Activated CD4-positive, alpha-beta memory T cell treated with anti-CD3 and anti-CD28 coated beads for 36 hours (primary cell): Measurements from ENCODE around the gene SPATA45. TPM values are rescaled to one million over a fixed set of nuclear protein-coding genes. Genes with fewer than 3 reads are reported as not detected.

Experiments used
- CTCF ChIA-PET: fragments of 350-600 bp; sonication (Branson Sonifier 250); formaldehyde crosslinking; loops from one replicate; lab custom pipeline; 2021; ENCODE audit warnings: antibody characterized with exemption, inconsistent platforms; lab: Charles Lee
- POLR2A ChIA-PET: fragments of 350-600 bp; sonication (Branson Sonifier 250); formaldehyde crosslinking; loops from one replicate; lab custom pipeline; 2021; ENCODE audit warnings: antibody characterized with exemption; lab: Charles Lee
- DNase-seq: peaks from one replicate; pipeline ENCODE4 v3.0.0-alpha.2; 2020
- H3K27ac Mint-ChIP-seq: one replicate; pipeline ENCODE4 v1.8.0; 2021; ENCODE audit warnings: mixed read lengths
- H3K27me3 Mint-ChIP-seq: one replicate; pipeline ENCODE4 v1.8.0; 2021; ENCODE audit warnings: mixed read lengths
- H3K36me3 Mint-ChIP-seq: one replicate; pipeline ENCODE4 v1.8.0; 2021; ENCODE audit warnings: mixed read lengths
- H3K4me1 Mint-ChIP-seq: one replicate; pipeline ENCODE4 v1.8.0; 2021; ENCODE audit warnings: low read depth, mixed read lengths
- H3K4me3 Mint-ChIP-seq: one replicate; pipeline ENCODE4 v1.8.0; 2021; ENCODE audit warnings: mild to moderate bottlenecking, mixed read lengths
- H3K9me3 Mint-ChIP-seq: one replicate; pipeline ENCODE4 v1.8.0; 2021; ENCODE audit warnings: mixed read lengths
- intact Hi-C: fragments of 100-400 bp; cut with micrococcal nuclease; formaldehyde crosslinking; loops from one replicate; pipeline ENCODE4 v1.15.1; 2023
- total RNA-seq, 2 experiments: library from RNA; stranded (reverse); gene quantifications; one replicate each; pipeline ENCODE4 v1.2.3, GENCODE V29; 2021

SPATA45 gene
- total RNA-seq, 2 experiments from 2014 or later: 0.51 TPM; not detected in 1

- H3K4me1 Mint-ChIP-seq: peaks cover 2% of the 10 kb centered on the region
- peaks cover 23% of the 10 kb centered on the region for H3K9me3 Mint-ChIP-seq
- intact Hi-C loops: no loop called here
- no peak for DNase-seq
- no peak overlapping the region for H3K4me3 Mint-ChIP-seq
- POLR2A ChIA-PET: no interaction called here
- CTCF ChIA-PET: interaction anchor here (0.7 to 1.9 kb wide), 2 partner anchors 12 to 33 kb away, joined by 3 to 5 read pairs; no protein-coding TSS in a partner anchor
- H3K36me3 Mint-ChIP-seq: peaks cover 10% of the 10 kb centered on the region
- H3K27me3 Mint-ChIP-seq: peaks cover 3% of the 10 kb centered on the region
- H3K27ac Mint-ChIP-seq: no peak overlapping the region
Observed at GRCh38 chr1:212827171-212827776, 20.2 kb downstream of the SPATA45 start.

DNA sequence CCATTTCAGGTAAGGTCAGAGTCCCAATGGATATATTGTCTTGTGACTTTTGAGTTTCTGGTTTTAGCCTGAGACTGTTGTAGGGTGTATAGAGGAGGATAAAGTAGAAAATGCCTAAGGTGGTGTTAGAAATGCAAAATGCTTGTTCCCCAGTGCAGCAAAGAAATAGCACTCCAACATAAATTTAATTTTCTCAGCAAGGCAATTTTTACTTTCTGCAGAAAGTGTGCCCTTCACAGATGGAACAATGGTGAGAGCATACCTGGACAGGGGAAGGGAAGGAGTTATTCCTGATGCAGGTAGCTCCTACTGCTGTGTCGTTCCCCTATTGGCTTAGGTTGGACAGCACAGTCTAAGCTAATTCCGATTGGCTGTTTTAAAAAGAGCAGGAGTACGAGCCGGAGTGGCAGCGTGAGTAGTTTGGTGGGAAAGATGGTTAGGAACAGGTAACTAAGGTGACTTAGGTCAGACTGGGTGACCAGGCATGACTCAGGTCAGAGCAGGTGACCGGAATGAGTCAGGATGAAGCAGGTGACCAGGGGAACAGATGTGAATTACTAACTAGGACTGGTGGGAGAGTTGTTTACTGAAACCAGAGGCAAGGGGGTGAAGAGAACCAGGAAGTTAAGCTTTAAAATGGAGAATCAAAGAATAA is 21.5 kb downstream of the SPATA45 start:
- intact Hi-C loops: no loop called here
- Mint-ChIP-seq H3K27ac (no peak overlapping the region), H3K36me3 (peaks cover 10% of the 10 kb centered on the region), H3K4me1 (no peaks in the 10 kb centered on the region), H3K27me3 (peaks cover 1% of the 10 kb centered on the region), H3K9me3 (peaks cover 23% of the 10 kb centered on the region), H3K4me3 (no peak overlapping the region)
- ChIA-PET CTCF (interaction anchor here (1.9 kb wide), 1 partner anchor 11 kb away, joined by 5 read pairs; no protein-coding TSS in a partner anchor), POLR2A (no interaction called here)
- no peak for DNase-seq

- Mint-ChIP-seq H3K27me3 (peaks cover 1% of the 10 kb centered on the region), H3K27ac (no peak overlapping the region), H3K36me3 (peaks cover 10% of the 10 kb centered on the region), H3K4me3 (no peak overlapping the region), H3K4me1 (no peaks in the 10 kb centered on the region), H3K9me3 (peaks cover 23% of the 10 kb centered on the region)
- intact Hi-C loops: no loop called here
- ChIA-PET POLR2A (no interaction called here), CTCF (no interaction called here)
- DNase-seq: no peak
Observed at GRCh38 chr1:212824201-212824600, 23.2 kb downstream of the SPATA45 start.

GRCh38 chr1:212822956-212823355 is 24.5 kb downstream of the SPATA45 start:
- POLR2A ChIA-PET: no interaction called here
- no peaks in the 10 kb centered on the region for H3K4me1 Mint-ChIP-seq
- intact Hi-C loops: no loop called here
- H3K36me3 Mint-ChIP-seq: peaks cover 10% of the 10 kb centered on the region
- no peak overlapping the region for H3K4me3 Mint-ChIP-seq
- H3K27ac Mint-ChIP-seq: no peak overlapping the region
- CTCF ChIA-PET: no interaction called here
- H3K27me3 Mint-ChIP-seq: peaks cover 1% of the 10 kb centered on the region
- DNase-seq: no peak
- H3K9me3 Mint-ChIP-seq: peaks cover 23% of the 10 kb centered on the region

GRCh38 chr1:212820969-212821368 is 26.5 kb downstream of the SPATA45 start:
- ChIA-PET CTCF (no interaction called here), POLR2A (no interaction called here)
- intact Hi-C loops: no loop called here
- no peak for DNase-seq
- H3K27me3 Mint-ChIP-seq: no peaks in the 10 kb centered on the region
- H3K36me3 Mint-ChIP-seq: peaks cover 7% of the 10 kb centered on the region
- H3K4me3 Mint-ChIP-seq: no peak overlapping the region
- H3K27ac Mint-ChIP-seq: no peak overlapping the region
- H3K9me3 Mint-ChIP-seq: peaks cover 15% of the 10 kb centered on the region
- H3K4me1 Mint-ChIP-seq: no peaks in the 10 kb centered on the region

DNA sequence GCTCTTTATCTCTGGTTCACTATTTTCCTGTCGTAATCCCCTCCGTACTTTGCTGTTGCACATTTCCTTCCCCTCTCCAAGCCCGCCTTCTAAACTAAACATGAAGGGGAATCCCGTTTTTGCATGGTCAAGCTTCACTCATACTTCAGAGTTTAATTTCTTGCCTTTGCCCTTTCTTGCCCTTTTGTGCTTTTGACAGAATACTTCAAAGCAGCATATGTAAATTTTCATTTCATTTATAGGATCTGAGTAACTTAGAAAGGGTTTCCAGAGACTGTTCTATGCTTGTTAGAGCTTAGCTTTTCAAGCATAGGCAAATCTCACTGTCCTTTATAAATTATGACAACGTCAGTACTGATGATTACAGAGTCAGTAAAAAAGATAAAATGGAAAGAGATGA is 27.7 kb downstream of the SPATA45 start:
- DNase-seq: no peak
- H3K27ac Mint-ChIP-seq: no peak overlapping the region
- peaks cover 4% of the 10 kb centered on the region for H3K9me3 Mint-ChIP-seq
- H3K4me3 Mint-ChIP-seq: no peak overlapping the region
- POLR2A ChIA-PET: interaction anchor here (0.6 kb wide), 1 partner anchor 477 kb away, joined by 5 read pairs; no protein-coding TSS in a partner anchor
- CTCF ChIA-PET: interaction anchor here (0.6 kb wide), 1 partner anchor 155 kb away, joined by 4 read pairs; no protein-coding TSS in a partner anchor
- intact Hi-C loops: no loop called here
- no peaks in the 10 kb centered on the region for H3K27me3 Mint-ChIP-seq
- H3K36me3 Mint-ChIP-seq: peaks cover 2% of the 10 kb centered on the region
- H3K4me1 Mint-ChIP-seq: no peaks in the 10 kb centered on the region

- H3K9me3 Mint-ChIP-seq: no peaks in the 10 kb centered on the region
- ChIA-PET POLR2A (no interaction called here), CTCF (interaction anchor here (1.0 to 2.1 kb wide), 2 partner anchors 178 to 359 kb away, joined by 4 to 7 read pairs; no protein-coding TSS in a partner anchor)
- no peak for DNase-seq
- intact Hi-C loops: no loop called here
- no peak overlapping the region for H3K4me3 Mint-ChIP-seq
- H3K27ac Mint-ChIP-seq: no peak overlapping the region
- no peaks in the 10 kb centered on the region for H3K36me3 Mint-ChIP-seq
- no peaks in the 10 kb centered on the region for H3K4me1 Mint-ChIP-seq
- H3K27me3 Mint-ChIP-seq: no peaks in the 10 kb centered on the region
Observed at GRCh38 chr1:212816567-212817278, 30.7 kb downstream of the SPATA45 start.

- POLR2A ChIA-PET: no interaction called here
- H3K4me1 Mint-ChIP-seq: no peaks in the 10 kb centered on the region
- no peaks in the 10 kb centered on the region for H3K27me3 Mint-ChIP-seq
- CTCF ChIA-PET: interaction anchor here (0.8 to 2.8 kb wide), 6 partner anchors 12 to 188 kb away, joined by 3 to 37 read pairs (median 5); partner anchors contain the start of gene VASH2
- H3K27ac Mint-ChIP-seq: no peak overlapping the region
- no peaks in the 10 kb centered on the region for H3K36me3 Mint-ChIP-seq
- no peak overlapping the region for H3K4me3 Mint-ChIP-seq
- H3K9me3 Mint-ChIP-seq: no peaks in the 10 kb centered on the region
- intact Hi-C loops: loop anchor here (1.0 kb wide), 1 partner anchor 181 kb away; no protein-coding TSS in a partner anchor
- DNase-seq: no peak
Observed at GRCh38 chr1:212814537-212815334, 32.7 kb downstream of the SPATA45 start.

GRCh38 chr1:212805767-212806166 is 41.7 kb downstream of the SPATA45 start:
- peaks cover 18% of the 10 kb centered on the region for H3K36me3 Mint-ChIP-seq
- no peaks in the 10 kb centered on the region for H3K27me3 Mint-ChIP-seq
- no peaks in the 10 kb centered on the region for H3K9me3 Mint-ChIP-seq
- ChIA-PET CTCF (interaction anchor here (0.6 to 1.9 kb wide), 3 partner anchors 21 to 331 kb away, joined by 3 to 5 read pairs (median 4); no protein-coding TSS in a partner anchor), POLR2A (no interaction called here)
- intact Hi-C loops: no loop called here
- no peak overlapping the region for H3K4me3 Mint-ChIP-seq
- no peak for DNase-seq
- no peaks in the 10 kb centered on the region for H3K4me1 Mint-ChIP-seq
- H3K27ac Mint-ChIP-seq: no peak overlapping the region

DNA sequence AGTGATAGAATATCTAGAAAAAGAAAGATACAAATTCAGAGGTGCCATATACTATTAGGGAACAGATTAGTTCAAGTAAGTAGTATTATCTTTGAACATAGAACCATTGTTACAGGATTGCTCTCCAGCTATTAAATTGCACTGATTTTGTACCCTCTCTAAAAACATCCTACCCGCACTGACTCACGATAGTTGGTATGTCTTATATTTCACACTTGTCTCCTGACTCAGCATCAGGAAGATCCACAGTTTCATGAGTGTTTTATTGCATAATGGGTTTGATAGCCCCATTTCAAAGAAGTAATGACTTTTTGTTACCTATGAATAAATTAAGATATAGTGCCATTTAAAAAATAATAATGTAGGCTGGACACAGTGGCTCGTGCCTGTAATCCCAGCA is 49.8 kb downstream of the SPATA45 start:
- H3K4me1 Mint-ChIP-seq: peaks cover 14% of the 10 kb centered on the region
- intact Hi-C loops: loop anchor here (10.0 kb wide), 1 partner anchor 763 kb away; the partner anchor contains the start of genes DTL and INTS7
- no peak for DNase-seq
- no peak overlapping the region for H3K4me3 Mint-ChIP-seq
- ChIA-PET POLR2A (no interaction called here), CTCF (no interaction called here)
- H3K9me3 Mint-ChIP-seq: no peaks in the 10 kb centered on the region
- peaks cover 25% of the 10 kb centered on the region for H3K36me3 Mint-ChIP-seq
- no peaks in the 10 kb centered on the region for H3K27me3 Mint-ChIP-seq
- no peak overlapping the region for H3K27ac Mint-ChIP-seq

- Mint-ChIP-seq H3K4me3 (no peak overlapping the region), H3K36me3 (peaks cover 26% of the 10 kb centered on the region), H3K9me3 (no peaks in the 10 kb centered on the region), H3K27me3 (no peaks in the 10 kb centered on the region), H3K27ac (peak overlapping the region; percentile 21), H3K4me1 (peaks cover 28% of the 10 kb centered on the region)
- POLR2A ChIA-PET: no interaction called here
- intact Hi-C loops: loop anchor here (5.0 to 10.0 kb wide), 2 partner anchors 203 to 760 kb away; partner anchors contain the start of genes DTL and INTS7
- no peak for DNase-seq
- CTCF ChIA-PET: interaction anchor here (0.9 to 2.4 kb wide), 3 partner anchors 9 to 338 kb away, joined by 3 to 11 read pairs (median 3); no protein-coding TSS in a partner anchor
Observed at GRCh38 chr1:212794561-212795014, 52.9 kb downstream of the SPATA45 start.
